Trophoblast cell (in vitro differentiated cells and primary cell): ENCODE results near the gene CEP104.
A peak's percentile ranks its signal among the peaks of the same experiment; 100 is the strongest.

ENCODE experiments used
- DNase-seq, 2 donors: peaks; one replicate each; pipeline ENCODE4 v3.0.0-alpha.2; 2016
- H2AFZ ChIP-seq: 2 replicates; pipeline ENCODE4 v1.6.1; 2013; ENCODE audit warnings: low read length, moderate library complexity, mild to moderate bottlenecking; ENCODE audit not compliant: insufficient read depth, poor library complexity
- H2AK5ac ChIP-seq: 2 replicates; pipeline ENCODE4 v1.6.1; 2013; ENCODE audit warnings: mild to moderate bottlenecking, low read length
- H2BK120ac ChIP-seq: 2 replicates; pipeline ENCODE4 v1.6.1; 2013; ENCODE audit warnings: low read length, mild to moderate bottlenecking, moderate library complexity; ENCODE audit not compliant: insufficient read depth, poor library complexity
- H2BK12ac ChIP-seq: 2 replicates; pipeline ENCODE4 v1.6.1; 2013; ENCODE audit warnings: mild to moderate bottlenecking, low read length, moderate library complexity
- H2BK5ac ChIP-seq: 2 replicates; pipeline ENCODE4 v1.6.1; 2013; ENCODE audit warnings: low read length, low read depth, moderate library complexity, mild to moderate bottlenecking; ENCODE audit not compliant: poor library complexity
- H3K14ac ChIP-seq: 2 replicates; pipeline ENCODE4 v1.6.1; 2013; ENCODE audit warnings: mild to moderate bottlenecking, low read length
- H3K18ac ChIP-seq: 2 replicates; pipeline ENCODE4 v1.6.1; 2013; ENCODE audit warnings: mild to moderate bottlenecking, low read length
- H3K23ac ChIP-seq: 2 replicates; pipeline ENCODE4 v1.6.1; 2013; ENCODE audit warnings: low read length
- H3K27ac ChIP-seq: 2 replicates; pipeline ENCODE4 v1.5.1; 2013; ENCODE audit warnings: low read depth, mild to moderate bottlenecking, inconsistent platforms, low read length, moderate library complexity
- H3K27me3 ChIP-seq: 2 replicates; pipeline ENCODE4 v1.6.1; 2013; ENCODE audit warnings: inconsistent platforms, mild to moderate bottlenecking, low read length, moderate library complexity; ENCODE audit not compliant: insufficient read depth
- H3K36me3 ChIP-seq, 2 experiments: 1 replicate in 1 of 2; 2 replicates in 1 of 2; pipeline ENCODE4 v1.6.1; 2013; ENCODE audit warnings: low read length in 2 of 2, mild to moderate bottlenecking in 2 of 2, moderate library complexity in 1 of 2; ENCODE audit not compliant: insufficient read depth in 2 of 2, control insufficient read depth in 1 of 2
- H3K4ac ChIP-seq: 2 replicates; pipeline ENCODE4 v1.6.1; 2013; ENCODE audit warnings: low read depth, mild to moderate bottlenecking, low read length, moderate library complexity
- H3K4me1 ChIP-seq, 2 experiments: 1 replicate in 1 of 2; 2 replicates in 1 of 2; pipeline ENCODE4 v1.6.1; 2013; ENCODE audit warnings: low read length in 2 of 2, mild to moderate bottlenecking in 2 of 2, moderate library complexity in 1 of 2; ENCODE audit not compliant: insufficient read depth in 2 of 2, control insufficient read depth in 1 of 2
- H3K4me2 ChIP-seq: 2 replicates; pipeline ENCODE4 v1.6.1; 2013; ENCODE audit warnings: inconsistent platforms, mild to moderate bottlenecking, low read length, moderate library complexity
- H3K4me3 ChIP-seq: 2 replicates; pipeline ENCODE4 v1.5.1; 2013; ENCODE audit warnings: mild to moderate bottlenecking, low read depth, low read length, inconsistent platforms
- H3K79me1 ChIP-seq: one replicate; pipeline ENCODE4 v1.6.1; 2013; ENCODE audit warnings: low read length
- H3K79me2 ChIP-seq: 2 replicates; pipeline ENCODE4 v1.6.1; 2013; ENCODE audit warnings: low read length, mild to moderate bottlenecking; ENCODE audit not compliant: control insufficient read depth, insufficient read depth, poor library complexity
- H3K9ac ChIP-seq: 2 replicates; pipeline ENCODE4 v1.6.1; 2013; ENCODE audit warnings: mild to moderate bottlenecking, low read length
- H3K9me3 ChIP-seq: 2 replicates; pipeline ENCODE4 v1.6.1; 2013; ENCODE audit warnings: low read depth, mild to moderate bottlenecking, control low read depth, inconsistent platforms, low read length; ENCODE audit not compliant: insufficient read depth
- H4K12ac ChIP-seq: 2 replicates; pipeline ENCODE4 v1.6.1; 2013; ENCODE audit warnings: low read depth, mild to moderate bottlenecking, low read length, moderate library complexity
- H4K8ac ChIP-seq: 2 replicates; pipeline ENCODE4 v1.6.1; 2013; ENCODE audit warnings: low read depth, mild to moderate bottlenecking, low read length, moderate library complexity
- H4K91ac ChIP-seq: one replicate; pipeline ENCODE4 v1.6.1; 2013; ENCODE audit warnings: low read depth, mild to moderate bottlenecking, low read length, moderate library complexity
- WGBS: extraction: QIAGEN DNeasy Blood & Tissue Kit; methylation state at CpG from one replicate; pipeline ENCODE4 v1.1.7; 2013; ENCODE audit warnings: missing lambda C conversion rate; ENCODE audit not compliant: insufficient read length, insufficient coverage; ENCODE audit errors: extremely low coverage; 5-methylcytosine and 5-hydroxymethylcytosine counted together

CEP104 gene

DNA sequence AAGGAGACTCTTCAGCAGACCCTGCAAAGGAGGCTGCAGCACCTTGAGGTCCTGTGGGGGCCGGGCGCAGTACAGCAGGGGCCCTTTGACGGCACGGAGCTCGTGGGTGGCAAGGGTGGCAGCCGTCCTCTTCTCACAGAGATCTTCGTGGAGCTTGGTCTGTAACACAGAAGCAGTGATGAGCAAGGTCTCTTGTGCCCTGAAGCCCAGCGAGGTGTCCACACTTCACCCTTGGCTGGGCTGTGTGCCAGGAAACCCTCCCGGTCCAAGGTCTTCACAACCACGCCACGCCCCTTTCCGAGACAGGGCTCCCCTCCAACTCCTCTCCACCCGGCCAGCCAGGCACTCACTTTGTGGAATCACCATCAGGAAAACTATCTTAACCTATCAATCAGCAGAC, 72.0 kb downstream of the CEP104 start:
- Histone ChIP-seq H2AK5ac (no peak overlapping the region), H3K4ac (no peak overlapping the region), H4K12ac (no peak overlapping the region), H2BK120ac (no peak overlapping the region), H2AFZ (no peak overlapping the region), H3K14ac (no peak overlapping the region), H3K79me2 (no peaks in the 10 kb centered on the region), H2BK12ac (no peak overlapping the region), H3K4me3 (no peak overlapping the region), H3K4me1 (no peaks in the 10 kb centered on the region), H3K27ac (no peak overlapping the region), H3K4me2 (no peak overlapping the region), H4K8ac (no peak overlapping the region), H3K9me3 (no peaks in the 10 kb centered on the region), H3K27me3 (no peaks in the 10 kb centered on the region), H3K23ac (no peak overlapping the region), H2BK5ac (no peak overlapping the region), H3K36me3 (peaks cover 71 to 86% of the 10 kb centered on the region in 2 experiments), H3K9ac (no peak overlapping the region), H4K91ac (no peak overlapping the region), H3K79me1 (no peaks in the 10 kb centered on the region), H3K18ac (no peak overlapping the region)
- DNase-seq, result no peak
- WGBS, result no CpG with 5 or more reads among the region's 13 CpGs

- Histone ChIP-seq H3K4me1 (no peaks in the 10 kb centered on the region), H3K4me2 (no peak overlapping the region), H3K79me1 (no peaks in the 10 kb centered on the region), H4K8ac (no peak overlapping the region), H3K9me3 (no peaks in the 10 kb centered on the region), H2BK120ac (no peak overlapping the region), H3K23ac (no peak overlapping the region), H3K4me3 (no peak overlapping the region), H4K91ac (no peak overlapping the region), H3K27me3 (no peaks in the 10 kb centered on the region), H3K14ac (no peak overlapping the region), H3K9ac (no peak overlapping the region), H2AK5ac (no peak overlapping the region), H2BK5ac (no peak overlapping the region), H4K12ac (peak overlapping the region; percentile 60), H3K4ac (no peak overlapping the region), H3K36me3 (peaks cover 80 to 87% of the 10 kb centered on the region in 2 experiments), H3K79me2 (no peaks in the 10 kb centered on the region), H2BK12ac (no peak overlapping the region), H3K27ac (no peak overlapping the region), H3K18ac (no peak overlapping the region), H2AFZ (no peak overlapping the region)
- no peak for DNase-seq
- WGBS, result no CpG with 5 or more reads among the region's 30 CpGs
These were observed 73.1 kb downstream of the CEP104 start for GRCh38 chr1:3783651-3784474.

DNA sequence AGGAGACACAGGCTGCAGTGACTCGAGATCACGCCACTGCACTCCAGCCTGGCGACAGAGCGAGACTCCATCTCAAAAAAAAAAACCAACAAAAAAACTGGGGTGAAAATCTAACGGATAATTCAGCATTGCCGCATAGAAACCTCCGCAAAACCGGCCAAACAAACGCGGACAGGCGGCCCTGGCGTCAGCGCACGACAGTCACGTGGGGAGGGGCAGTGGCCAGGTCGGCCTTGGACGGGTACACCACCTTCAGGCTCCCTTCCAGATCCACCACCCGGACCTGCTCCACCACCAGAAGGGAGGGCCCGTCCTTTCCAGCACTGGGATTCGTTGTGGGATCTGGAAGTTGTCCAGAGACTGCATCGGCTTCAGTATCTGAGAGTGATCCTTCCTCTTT, 76.1 kb downstream of the CEP104 start:
- Histone ChIP-seq H3K27me3 (no peaks in the 10 kb centered on the region), H3K27ac (no peak overlapping the region), H3K4me2 (no peak overlapping the region), H2BK120ac (no peak overlapping the region), H3K18ac (no peak overlapping the region), H3K14ac (no peak overlapping the region), H3K4me1 (peaks cover 0 to under 1% of the 10 kb centered on the region in 2 experiments), H3K9me3 (no peaks in the 10 kb centered on the region), H3K9ac (no peak overlapping the region), H4K8ac (no peak overlapping the region), H3K36me3 (peaks cover 67 to 75% of the 10 kb centered on the region in 2 experiments), H3K4ac (no peak overlapping the region), H3K4me3 (no peak overlapping the region), H2BK5ac (no peak overlapping the region), H2BK12ac (no peak overlapping the region), H4K12ac (no peak overlapping the region), H2AFZ (no peak overlapping the region), H3K23ac (no peak overlapping the region), H4K91ac (no peak overlapping the region), H3K79me1 (no peaks in the 10 kb centered on the region), H3K79me2 (no peaks in the 10 kb centered on the region), H2AK5ac (no peak overlapping the region)
- no peak for DNase-seq
- WGBS, result no CpG with 5 or more reads among the region's 21 CpGs

DNA sequence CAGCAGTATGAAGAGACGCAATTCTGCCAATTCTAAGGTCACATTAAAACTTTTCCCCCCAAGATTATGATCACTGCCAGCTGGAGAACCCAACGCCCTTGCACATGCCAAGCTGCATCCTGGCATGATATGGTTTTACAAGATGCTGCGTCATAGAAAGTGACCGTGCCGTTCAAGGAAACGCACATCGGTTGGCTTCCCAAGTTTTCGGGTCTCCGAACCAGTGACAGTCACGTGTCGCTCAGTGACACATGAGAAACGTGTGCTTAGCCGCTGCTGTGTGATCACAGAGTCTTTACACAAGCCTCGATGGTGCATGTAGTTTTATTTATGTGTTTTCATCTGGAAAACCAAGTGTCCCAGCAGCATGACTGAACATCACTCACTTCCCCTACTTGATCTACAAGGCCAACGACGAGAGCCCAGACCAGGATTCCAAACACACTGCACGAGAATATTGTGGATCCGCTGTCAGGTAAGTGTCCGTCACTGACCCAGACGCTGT, 77.0 kb downstream of the CEP104 start:
- Histone ChIP-seq H3K9ac (no peak overlapping the region), H3K79me1 (no peaks in the 10 kb centered on the region), H2AK5ac (no peak overlapping the region), H4K12ac (no peak overlapping the region), H4K91ac (no peak overlapping the region), H2BK12ac (no peak overlapping the region), H3K27me3 (no peaks in the 10 kb centered on the region), H3K4ac (no peak overlapping the region), H3K27ac (no peak overlapping the region), H4K8ac (no peak overlapping the region), H3K4me3 (no peak overlapping the region), H3K14ac (no peak overlapping the region), H3K79me2 (no peaks in the 10 kb centered on the region), H3K4me1 (peaks cover 4 to 10% of the 10 kb centered on the region in 2 experiments), H2BK120ac (no peak overlapping the region), H3K9me3 (no peaks in the 10 kb centered on the region), H3K36me3 (peaks cover 62 to 68% of the 10 kb centered on the region in 2 experiments), H3K23ac (no peak overlapping the region), H3K4me2 (no peak overlapping the region), H2BK5ac (no peak overlapping the region), H2AFZ (no peak overlapping the region), H3K18ac (no peak overlapping the region)
- no peak for DNase-seq
- WGBS, result no CpG with 5 or more reads among the region's 20 CpGs
